ENCODE results near the gene RBL2.
A peak's percentile ranks its signal among the peaks of the same experiment; 100 is the strongest.

Gene RBL2

DNA sequence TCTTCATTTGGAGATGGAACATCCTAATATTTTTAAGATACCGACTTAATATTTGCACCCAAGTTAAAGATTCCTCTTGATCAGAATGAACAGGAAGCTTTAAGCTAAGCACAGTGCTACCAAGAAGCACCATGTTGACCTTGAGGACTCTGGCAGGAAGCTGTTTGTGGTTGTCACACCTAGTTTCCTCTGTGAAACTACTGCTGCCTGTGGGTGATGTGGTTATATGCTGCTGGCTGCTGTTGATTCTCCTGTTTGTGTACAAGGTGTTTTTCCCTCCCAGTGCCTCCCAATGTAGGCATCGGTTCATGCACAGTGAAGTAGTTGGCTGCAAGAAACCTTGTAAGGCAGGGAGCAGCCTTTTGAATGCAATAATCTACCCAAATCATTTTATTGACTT is 23.4 kb downstream of the RBL2 start:
- no peak for DNase-seq

DNA sequence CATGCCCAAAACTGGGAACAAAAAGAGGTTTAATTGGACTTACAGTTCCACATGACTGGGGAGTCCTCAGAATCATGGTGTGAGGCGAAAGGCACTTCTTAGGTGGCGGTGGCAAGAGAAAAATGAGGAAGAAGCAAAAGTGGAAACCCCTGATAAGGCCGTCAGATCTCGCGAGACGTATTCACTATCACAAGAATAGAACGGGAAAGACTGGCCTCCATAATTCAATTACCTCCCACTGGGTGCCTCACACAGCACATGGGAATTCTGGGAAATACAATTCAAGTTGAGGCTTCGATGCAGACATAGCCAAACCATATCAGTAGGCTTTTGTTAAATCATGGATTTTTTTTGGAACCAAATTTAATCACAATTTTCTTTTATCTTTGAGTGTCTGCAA is 24.4 kb downstream of the RBL2 start:
- no peak for DNase-seq

DNA sequence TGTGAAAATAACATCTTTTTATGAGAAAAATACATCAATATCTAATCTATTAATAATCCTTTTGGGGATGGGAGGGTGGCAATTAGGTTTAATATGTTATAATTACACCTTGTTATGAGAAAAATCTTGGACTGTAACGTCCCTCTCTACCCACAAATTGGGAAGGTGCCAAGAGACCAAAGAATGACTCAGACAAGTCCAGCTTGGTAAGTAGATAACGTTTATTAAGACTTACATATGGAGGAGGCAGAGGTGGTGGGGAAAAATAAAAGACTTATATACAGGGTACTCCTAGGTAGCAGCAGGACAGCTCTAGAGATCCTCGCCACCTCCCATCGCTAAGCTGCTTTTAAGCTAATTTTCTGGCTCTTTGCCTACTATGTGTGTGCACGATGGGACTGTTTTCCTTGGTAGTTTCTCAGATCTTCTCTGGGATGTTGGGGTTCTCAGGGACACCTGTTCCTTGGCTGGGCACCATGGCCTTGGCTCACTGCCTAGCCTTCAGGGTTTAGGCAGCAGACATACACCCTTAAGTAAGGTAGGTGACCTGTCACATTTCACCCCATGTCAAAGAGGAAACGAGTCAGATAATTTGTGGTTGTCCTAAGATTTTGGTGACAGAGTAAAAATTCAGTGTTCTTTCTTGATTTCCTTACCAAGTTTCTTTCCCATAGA is 31.5 kb downstream of the RBL2 start:
- DNase-seq = peak in 1 of 2 experiments; percentile 2

DNA sequence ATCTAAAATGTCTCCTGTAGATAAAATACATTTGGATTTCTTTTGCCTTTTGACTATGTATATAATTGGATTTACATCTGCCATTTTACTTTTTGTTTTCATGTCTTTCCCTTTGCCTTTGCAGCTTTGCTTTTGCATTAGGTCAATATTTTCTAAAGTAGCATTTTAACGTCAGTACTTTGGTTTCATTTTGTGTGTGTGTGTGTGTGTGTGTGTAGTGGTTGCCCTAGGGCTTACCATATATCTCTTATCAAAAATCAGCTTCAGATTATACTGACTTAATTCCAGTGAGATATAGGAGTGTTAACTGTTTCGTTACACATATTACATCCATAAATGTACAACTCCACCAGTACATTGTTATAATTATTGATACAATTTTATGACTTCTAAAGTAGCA is 42.6 kb downstream of the RBL2 start:
- no peak for DNase-seq

DNA sequence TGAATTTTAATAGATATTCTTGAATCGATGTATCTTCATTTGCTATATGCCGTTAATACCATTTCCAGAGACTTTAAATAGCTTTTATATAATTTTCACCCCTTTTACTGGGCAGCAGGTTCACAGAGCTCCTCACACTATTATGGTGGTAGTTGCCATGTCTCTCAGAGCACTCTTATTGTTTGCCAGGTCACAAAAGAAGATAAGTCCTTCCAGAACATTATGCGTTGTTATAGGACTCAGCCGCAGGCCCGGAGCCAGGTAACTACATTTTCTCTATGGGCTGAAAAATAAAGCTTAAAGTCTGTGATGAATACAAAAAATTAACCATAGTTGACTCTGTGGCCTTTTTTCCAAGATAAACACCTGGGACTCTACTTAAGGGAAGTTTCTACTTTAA is 44.7 kb downstream of the RBL2 start:
- DNase-seq = no peak

DNA sequence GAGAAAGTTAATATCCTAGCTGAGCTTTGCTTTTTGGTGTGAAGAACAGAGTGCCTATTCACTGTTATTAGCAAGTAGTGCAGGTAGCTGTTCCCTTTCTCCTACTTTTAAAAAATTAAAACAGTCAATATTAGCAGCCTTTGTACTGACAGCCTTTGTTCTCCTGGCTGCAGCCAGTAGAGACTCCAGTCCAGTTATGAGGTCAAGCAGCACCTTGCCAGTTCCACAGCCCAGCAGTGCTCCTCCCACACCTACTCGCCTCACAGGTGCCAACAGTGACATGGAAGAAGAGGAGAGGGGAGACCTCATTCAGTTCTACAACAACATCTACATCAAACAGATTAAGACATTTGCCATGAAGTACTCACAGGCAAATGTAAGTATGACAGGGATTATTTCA is 46.1 kb downstream of the RBL2 start:
- DNase-seq = no peak

DNA sequence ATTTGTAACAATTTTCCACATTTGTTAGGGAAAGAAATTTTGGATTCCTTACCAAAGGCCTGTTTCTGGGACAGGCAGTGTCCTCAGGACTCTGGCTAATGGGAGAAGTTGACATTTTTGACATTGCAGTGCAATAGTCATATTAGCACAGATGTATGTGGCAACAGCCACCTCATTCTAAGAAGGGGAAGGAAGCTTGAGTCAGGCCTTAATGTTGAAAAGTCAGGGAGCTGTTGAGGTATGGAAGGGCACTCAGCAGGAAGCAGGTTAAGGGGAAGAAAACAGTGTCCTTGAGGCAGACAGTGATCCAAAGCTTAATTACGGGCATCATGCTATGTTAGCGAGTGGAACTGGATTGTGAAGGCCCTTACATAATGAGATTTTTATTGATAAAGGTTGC is 47.9 kb downstream of the RBL2 start:
- peak; percentile 93 to 95 for DNase-seq

DNA sequence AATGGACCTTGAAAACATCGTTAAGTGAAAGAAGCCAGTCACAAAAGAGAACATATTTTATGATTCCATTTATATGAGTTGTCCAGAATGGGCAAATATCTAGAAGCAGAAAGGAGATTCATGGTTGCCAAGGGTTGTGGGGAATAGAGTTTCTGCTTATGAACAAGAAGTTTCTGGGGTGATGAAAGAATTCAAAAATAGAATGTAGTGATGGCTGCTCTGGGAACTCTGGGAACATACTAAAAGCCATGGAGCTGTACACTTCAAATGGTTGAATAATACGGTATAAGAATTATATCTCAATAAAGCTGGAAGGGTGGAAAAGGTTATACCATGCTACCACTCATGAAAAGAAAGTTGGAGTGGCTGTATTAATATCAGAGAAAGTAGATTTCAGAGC is 50.3 kb downstream of the RBL2 start:
- DNase-seq = no peak

DNA sequence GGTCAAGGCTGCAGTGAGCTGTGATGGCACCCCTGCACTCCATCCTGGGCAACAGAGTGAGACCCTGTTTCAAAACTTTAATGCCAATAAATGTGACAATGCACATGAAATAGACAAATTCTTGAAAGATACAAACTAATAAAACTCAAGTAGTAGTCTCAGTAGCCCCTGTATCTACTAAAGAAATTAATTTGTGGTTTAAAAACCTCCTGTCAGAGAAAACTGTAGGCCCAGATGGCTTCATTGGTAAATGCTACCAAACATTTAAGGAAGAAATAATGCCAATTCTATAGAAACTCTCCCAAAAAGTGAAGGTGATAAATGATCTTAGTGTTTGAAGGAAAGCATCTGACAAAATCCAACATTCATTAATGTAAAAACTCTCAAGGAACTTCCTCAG is 52.0 kb downstream of the RBL2 start:
- no peak for DNase-seq

DNA sequence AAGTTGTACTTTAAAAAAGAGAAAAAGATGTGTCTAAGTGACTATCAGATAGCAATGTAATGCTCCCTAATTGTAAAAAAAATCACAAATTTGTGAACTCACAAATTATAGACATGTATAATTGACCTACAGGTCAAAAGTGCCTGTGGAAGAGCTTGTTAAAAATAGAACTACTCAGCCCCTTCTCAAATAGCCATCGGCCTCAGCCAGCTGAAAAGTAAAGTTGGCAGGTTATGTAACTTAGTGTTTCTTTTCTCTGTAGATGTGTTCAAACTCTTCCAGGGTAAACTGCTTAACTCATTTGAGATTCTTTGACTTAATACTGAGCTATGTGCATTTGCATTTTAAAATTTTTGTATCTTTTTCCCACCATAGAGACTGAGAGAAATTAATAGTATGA is 55.5 kb downstream of the RBL2 start:
- DNase-seq = no peak

DNA sequence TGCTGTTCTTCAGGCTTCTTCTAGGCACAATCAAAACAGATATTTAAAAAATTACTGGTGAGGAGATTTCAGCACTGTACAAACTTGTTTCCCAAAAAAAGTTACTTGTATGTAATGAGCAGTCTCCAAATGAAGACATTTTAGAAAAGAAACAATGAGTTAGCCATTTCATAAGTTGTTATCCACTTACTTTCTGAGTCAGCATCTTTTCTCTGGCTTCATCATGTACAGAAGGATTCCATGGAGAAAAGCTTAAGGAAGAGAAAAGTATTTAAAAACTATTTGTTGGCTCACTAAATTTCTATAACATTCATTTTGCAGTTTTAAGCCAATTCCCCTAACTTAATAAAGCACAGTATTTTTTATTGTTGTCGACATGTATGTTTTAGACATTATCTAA is 58.2 kb downstream of the RBL2 start:
- no peak for DNase-seq

DNA sequence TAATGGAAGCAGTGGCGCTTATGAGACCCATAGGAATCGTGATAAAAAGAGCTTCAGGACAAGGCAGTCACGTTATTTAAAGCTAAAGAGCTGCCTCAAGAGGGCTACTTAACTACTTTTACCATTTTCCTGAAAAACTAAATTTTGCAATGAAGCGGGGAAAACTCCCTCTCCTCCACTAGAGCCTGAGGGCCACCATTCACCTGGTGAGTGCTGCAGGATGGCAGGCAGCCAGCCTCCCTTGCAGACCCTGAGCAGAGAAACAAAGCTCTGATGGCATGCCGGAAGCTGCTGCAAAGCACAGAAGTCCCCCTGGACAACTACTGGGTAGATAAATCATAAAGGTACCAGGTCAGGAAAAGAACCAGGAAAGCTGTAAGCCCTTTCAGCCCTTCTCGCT is 60.4 kb downstream of the RBL2 start:
- no peak for DNase-seq

DNA sequence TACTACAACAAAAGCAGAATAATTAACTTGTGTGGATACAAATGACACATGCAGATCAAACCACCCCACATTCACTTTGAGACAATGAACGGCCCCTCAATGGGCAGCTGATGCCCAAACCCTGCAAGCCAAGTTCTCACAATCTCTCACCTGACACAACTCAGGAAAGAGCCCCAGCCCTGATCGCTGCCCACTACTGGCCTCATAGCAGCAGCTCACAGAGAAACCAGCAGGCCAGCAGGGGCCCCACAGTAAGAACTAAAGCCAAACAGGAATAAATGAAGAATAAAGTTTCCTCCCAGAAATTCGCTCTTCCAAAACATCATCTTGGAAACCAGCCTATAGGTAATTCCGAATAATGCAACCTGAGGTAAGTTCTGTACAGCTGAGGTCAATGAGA is 61.1 kb downstream of the RBL2 start:
- DNase-seq = no peak

DNA sequence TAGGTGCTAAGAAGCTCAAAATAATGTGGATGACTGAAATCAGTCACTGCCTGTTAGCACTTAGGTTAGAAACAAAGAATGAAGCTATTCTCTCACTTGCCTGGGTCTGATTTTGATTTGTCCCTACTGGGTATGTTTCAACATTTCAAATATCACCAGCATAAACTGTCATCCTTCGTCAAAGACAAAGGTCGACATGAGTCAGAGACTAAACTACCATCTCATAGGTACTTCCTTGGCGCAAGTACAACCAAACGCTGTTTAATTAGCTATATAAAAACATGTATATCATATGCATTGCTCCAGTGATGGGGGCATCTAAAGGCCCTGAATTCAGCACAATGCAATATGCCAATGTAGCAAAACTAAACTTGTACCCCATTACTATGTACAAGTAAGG is 64.7 kb downstream of the RBL2 start:
- DNase-seq = no peak

DNA sequence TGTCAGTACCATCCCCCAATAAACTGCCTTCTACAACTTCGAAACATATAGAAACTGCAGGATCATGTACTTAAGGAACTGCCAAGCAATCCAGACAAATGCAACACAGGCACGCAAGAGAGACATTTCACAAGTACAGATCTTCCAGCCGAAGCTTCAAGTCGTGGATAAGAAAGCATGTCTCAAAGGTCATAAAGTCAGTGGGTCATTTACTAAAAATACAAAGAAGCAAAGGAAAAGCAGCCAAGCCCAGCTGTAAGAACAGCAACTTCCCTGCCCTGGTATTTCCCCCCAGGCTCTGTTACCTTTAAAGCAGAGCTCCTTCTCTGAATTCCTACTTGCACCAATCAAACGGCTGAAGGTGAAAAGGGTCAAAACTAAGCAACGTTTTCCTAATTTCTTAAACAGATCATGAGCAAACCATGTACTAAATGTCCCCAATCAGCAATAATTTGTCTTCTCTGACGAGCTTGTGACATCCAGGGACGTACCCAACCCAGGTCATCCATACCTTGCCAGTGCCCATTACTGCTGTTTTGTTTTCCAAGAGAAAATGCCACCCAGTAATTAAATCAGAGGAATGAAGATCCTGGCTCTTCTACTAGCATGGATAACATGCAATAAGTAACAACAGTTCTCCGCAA is 67.1 kb downstream of the RBL2 start:
- DNase-seq = no peak

DNA sequence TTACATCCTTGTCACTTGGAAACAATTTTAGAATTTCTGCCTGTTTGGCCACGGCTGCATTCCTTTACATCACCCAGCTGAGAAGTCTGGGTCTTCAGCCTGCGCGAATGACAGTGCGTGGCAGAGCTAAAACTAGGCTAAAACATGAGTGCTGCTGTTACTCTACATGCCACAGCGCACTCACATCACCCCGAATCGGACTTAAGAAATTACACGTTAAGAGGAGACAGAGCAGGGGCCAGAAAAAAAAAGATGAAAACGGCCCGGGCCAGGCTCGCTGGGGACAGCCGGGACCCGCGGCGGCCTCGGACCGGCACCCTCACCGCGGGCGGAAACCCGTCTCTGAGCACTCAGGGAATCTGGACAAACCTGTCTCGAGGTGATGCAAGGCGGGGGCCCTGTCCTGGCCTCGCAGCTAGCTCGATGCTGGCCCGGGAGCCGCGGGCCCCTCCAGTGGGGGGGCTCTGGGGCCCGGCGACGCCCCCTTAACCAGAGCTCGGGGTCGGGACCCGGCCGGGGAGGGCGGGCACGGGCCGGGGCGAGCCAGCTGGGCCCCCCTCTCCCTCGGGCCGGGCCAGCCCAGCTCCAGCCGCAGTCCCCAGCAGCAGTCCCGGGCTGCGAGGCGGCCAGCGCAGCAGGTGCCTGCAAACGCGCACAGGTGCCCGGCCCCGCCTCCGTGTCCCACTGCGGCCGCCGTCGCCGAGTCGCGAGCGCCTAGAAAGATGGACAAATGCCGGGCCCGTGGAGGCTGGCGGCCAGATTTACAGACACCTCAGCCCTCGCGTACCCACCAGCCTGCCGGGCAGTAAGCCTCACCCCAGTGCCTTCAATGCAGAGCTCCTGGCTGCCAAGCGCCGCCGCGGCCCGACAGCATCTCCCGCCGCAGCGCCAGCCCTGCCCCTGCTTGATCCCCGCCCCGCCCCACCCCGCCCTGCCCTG is 68.3 kb downstream of the RBL2 start, which contains the start of gene AKTIP:
Gene AKTIP, minus strand, starts transcription at position 879 of the 939 bp plus-strand sequence. CDS start 2,950 bp downstream, outside the sequence.
- peak in 1 of 2 experiments; percentile 50 for DNase-seq

DNA sequence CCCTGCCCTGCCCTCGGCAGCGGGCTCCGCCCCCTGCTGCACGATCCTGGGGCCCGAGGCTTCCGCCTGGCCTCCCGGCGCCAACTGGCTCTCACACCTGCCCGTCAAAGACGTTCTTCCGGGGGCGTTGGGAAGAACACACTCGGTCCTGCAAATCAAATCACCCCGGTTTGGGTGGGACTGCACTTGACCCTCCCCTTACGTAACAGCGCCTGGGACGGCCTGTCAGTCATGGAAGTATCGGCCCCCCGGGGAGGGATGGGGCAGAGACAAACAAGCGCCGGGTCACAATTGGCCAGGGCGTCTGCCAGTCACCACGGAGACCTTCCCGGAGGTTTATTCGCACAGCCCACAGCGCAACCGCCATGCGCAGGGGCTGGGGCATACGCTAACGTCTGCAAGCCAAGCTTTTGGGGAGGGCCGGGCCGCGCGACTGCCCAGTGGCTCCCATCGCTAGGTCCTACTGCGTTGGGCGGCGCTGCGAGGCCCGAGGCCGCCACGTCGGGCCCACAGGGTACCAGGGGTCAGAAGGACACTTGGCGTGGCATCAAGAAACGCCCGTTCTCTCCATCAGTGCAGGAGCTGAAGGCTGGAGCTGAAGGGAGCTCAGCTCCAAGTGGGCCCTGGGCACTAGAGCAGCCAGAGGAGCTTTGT is 69.1 kb downstream of the RBL2 start:
- peak; percentile 99 for DNase-seq

DNA sequence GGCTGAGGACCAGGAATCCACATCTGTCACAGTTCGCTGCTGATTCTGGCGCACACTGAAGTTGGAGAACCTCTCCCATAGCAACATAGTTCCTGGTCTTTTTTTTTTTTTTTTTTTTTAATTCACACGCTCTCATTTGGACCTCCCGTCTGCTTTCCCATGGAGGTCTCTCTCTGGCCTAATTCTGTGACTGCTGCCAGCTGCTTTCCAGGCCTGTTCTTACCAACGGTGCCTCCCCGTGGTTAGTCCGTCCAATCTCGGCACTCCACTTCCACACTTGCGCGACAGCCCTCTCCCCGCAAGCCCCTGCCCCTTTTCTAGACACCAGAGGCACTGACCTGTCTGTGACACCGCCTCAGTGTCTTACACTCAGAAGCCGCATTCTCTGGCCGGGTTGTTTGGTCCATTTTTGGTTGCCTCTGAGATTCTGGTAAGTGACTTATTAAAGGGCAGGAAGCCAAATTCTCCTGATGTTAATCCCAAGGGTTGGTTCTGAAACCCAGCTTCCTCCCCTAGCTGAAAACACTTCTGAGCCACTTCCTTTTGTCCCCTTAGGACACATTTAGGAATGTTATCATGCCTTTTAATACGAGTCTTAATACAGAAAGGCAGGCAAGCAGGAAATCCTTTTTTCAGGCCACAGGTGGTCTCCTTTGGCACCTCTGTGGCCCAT is 69.9 kb downstream of the RBL2 start:
- DNase-seq = no peak

DNA sequence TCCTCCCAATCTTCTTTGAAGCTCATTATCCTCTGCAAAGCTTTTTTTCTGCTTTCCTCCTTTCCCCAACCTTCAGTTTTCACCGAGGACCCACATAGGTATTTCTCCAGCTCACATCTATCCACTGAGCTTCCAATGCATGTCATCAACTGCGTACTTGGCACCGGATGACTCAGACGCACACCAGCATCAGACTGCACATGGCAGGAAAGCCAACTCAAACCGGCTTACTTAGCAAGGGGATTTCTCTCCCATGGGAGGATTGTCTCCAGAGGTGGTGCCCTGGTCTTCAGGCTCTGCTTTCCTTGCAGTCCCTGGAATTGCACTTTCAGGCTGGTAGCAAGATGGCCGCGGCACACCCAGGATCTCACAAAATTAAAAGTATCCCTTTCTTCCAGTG is 70.4 kb downstream of the RBL2 start:
- DNase-seq = no peak

DNA sequence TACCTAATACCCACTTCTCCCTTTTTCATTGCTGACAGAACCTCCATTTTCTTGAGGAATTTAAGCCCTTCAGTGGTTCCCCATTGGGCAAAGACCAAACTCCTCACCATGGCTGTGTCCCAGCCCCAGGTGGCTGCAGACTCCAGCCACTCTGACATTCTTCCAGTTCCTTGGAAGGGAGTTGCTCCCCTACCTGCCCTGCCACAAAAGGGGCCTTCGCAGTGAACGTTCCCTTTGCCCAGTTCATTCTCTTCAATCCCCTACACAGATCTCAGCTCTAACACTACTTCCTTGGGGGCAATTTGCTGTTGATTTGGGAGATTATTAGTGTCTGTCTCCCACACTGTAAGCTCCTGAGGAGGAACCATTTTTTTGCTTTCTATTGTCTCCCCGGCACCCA is 72.0 kb downstream of the RBL2 start:
- DNase-seq = no peak

DNA sequence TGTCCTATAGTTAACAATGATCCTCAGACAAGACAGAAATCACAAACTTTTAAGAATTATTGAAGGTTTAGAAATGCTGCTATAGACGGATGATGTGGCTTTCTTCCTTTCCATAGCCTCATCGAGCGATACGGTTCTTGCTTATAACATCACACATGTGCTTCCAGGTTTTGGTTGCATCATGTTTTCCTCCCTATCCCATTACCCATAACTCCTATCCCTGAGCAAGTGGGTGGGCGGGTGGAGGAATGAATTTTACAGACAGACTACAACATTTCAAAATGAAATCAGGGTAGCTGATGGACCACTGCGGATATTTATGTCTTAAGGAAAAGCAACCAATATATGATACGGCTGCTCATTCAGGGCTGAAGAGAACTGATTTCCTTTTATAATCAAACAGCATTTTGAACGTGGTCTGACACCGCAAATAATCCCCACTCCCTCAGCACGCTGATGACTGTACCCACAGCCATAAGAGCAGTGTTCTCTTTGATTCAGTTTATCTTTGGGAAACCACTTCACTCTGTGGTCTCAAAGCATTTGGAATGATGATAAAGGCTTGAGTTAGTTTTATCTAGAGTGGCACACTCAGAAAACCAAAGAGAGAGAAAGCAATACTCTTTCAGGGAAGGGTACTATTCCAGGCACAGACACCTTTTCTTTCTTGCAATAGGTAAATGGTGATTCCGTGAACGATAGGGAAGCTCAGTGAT is 73.4 kb downstream of the RBL2 start:
- no peak for DNase-seq

Data from AML-193 (cell line).